Erythroblast (primary cell): ENCODE data around the gene TMEM151A.

Experiments
- GATA1 ChIP-seq: IDR thresholded peaks from 2 replicates; pipeline ENCODE4 v1.6.1; 2011; ENCODE audit warnings: low read depth, mild to moderate bottlenecking, control low read depth, low read length, moderate library complexity
- POLR2A ChIP-seq: IDR thresholded peaks from 2 replicates; pipeline ENCODE4 v1.6.1; 2011; ENCODE audit warnings: mild to moderate bottlenecking, low read length

DNA sequence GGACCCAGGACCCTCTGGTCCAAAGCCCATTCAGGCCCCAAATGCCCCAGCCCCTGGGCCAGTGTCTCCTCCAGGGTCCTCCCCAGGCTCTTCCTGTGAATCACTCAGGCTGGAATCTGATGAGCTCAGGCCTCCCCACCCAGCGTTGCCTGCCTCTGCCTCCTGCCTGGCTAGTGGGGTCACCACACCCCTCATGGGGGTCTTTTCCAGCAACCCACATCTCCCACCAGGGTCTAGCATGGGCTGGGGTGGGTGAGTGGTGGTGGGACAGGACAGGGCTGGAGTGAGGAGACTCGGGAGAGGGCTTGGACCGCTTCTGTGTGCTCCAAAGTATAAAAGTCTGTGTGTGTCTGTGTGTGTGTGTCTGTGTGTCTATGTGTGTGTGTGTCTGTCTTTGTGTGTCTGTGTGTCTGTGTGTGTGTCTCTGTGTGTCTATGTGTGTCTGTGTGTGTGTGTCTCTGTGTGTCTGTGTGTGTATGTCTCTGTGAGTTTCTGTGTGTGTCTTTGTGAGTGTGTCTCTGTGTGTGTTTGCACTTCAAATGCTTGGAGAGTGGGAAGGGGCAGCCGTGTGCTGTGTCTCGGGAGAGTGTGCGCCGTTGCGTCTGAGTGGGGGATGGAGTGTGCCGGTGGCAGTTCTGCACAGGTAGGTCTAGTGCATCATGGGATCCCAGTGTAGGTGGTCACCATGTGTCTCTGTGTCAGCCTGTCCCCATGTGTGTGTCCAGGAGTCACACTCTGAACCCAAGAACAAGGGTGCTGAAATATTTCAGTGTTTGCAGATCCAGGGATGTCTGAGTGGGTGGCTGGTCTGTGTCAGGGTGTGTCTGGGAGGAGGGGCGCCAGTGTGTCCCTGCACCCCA, 35.7 kb downstream of the TMEM151A start:
- TF ChIP-seq POLR2A (no peak), GATA1 (no peak)
